GM18951 (cell line): ENCODE data around the gene TENM4.

Experiments
- POLR2A ChIP-seq: IDR thresholded peaks from 4 replicates; pipeline ENCODE4 v1.6.1; 2011; ENCODE audit warnings: mild to moderate bottlenecking; ENCODE audit not compliant: insufficient read length, insufficient read depth; ENCODE audit errors: extremely low read depth
- in situ Hi-C: fragments of 300-500 bp; cut with MboI; formaldehyde crosslinking; loops from one replicate; pipeline ENCODE4 v1.12.0; 2022; ENCODE audit warnings: low sequenced_read_pairs, mixed read lengths, inconsistent platforms; ENCODE audit not compliant: unreplicated experiment

The TENM4 gene

DNA sequence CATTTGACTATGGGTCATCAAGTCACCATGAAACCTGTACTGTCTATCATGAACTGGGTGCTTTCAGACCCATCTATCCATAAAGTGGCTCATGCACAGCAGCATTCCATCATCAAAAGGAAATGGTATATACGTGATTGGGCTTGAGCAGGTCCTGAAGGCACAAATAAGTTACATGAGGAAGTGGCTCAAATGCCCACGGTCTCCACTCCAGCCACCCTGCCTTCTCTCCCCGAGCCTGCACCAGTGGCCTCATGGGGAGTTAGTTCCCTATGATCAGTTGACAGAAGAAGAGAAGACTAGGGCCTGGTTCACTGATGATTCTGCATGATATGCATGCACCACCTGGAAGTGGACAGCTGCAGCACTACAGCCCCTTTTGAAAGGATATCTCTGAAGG lies 312.5 kb downstream of the TENM4 start:
- no peak for TF ChIP-seq POLR2A
- in situ Hi-C loops = no loop called here

DNA sequence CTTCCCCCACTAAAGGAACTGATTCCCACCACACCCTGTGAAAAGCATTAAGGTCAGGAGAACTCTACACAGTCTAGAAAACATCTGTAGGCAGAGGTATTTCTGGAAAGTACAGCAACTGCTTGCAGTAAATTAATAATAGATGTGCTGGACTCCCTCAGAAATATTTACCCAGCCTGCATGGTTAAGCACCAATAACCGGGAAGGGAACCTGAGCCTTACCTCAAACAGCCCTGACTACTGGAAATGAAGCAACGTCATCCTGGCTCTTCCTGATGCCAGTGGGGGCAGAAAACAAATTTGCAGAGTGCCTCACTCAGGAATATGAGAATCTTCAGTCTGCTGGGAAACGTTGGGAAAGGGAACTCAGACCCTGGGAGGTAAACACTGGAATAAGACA lies 318.1 kb downstream of the TENM4 start:
- in situ Hi-C loops = no loop called here
- no peak for TF ChIP-seq POLR2A

DNA sequence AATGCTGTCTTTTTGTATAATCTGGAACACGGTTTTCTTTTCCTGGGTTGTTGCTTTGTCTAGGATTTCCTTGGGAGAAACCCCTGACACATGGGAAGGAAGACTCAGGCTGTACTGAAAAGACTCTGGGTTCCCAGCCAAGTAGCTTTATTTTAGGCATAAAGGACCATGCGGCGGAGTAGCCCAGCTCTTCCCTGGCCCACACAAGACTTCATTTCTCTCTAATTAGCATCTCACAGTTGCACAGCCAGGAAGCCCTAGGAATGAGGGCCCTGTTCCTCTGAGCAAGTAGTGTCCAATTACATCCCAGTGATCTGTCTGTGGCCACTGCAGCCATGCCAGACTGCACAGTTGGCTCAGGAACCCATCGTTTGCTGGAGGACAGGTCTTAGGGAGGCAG lies 319.5 kb downstream of the TENM4 start:
- no peak for TF ChIP-seq POLR2A
- in situ Hi-C loops = no loop called here

DNA sequence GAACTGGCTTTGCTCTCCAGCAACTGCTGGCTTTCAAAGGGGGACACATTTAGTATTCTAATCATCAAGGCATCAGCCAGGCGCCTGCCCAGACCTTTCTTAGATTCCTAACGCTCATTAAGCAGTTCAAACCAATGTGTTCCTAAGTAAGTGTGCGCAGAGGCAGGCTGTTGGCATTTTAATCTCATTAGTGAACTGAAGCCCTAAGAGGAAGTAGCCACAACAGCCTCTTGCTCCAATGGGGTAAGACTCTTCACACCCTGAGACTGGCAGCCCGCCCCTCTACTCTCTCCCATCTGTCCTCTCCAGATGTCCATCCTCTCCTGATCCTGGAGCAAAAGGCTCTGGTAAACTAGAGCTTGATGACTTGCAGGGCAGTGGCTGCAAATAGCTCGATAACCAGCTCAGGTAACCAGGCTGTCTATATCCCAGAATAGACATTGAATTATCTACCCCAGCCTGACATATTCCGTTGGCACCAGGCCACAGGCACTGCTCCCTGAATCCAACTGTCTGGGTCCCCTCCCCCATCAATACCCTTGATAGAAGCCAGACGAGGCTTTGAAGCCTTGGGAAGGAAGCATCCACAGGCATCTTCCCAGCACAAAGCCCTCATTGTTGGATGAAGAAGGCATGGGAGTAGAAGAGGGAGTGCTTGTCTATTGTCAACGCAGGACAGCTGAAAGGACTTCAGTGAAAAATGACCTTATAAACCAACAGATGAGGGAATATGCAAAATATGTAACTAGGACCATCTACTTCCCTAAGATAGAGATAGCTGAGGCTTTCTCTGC lies 321.1 kb downstream of the TENM4 start:
- in situ Hi-C loops = no loop called here
- TF ChIP-seq POLR2A = no peak

DNA sequence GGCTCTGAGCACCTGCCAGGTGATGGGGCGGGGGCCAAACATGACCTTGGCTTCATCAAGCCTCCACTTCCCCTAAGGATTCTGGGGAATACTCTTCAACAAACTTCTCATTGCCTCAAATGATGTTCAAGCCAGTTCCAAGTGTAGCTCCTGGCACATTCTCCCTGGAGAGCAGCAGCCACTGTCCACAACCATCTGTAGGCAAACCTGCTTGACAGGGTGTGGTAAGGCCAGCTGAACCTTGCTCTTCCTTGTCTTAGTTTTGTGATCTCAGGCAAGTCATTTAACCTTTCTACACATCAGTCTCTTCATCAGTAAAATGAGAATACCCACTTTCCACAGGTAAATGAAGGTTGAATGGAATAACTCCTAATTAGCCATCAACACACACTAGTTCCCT lies 323.3 kb downstream of the TENM4 start:
- in situ Hi-C loops = no loop called here
- no peak for TF ChIP-seq POLR2A

DNA sequence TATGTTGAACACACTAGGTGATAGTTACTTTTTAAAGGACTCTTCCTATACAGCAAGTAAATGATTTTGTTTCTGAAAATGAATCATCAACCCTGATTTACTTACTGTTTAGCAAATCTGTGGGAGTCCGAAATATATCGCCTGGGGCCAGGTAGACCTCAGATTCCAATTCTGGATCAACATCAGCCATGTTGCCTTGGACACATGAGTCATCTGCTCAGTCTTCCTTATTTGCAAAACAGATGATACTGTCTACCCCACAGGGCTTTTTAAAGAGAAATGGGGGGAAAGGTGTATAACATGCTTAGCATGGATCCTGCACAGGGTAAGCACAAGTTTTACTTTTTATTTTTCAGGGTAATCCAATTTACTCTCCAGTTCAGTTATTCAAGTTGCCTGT lies 324.2 kb downstream of the TENM4 start:
- in situ Hi-C loops = no loop called here

DNA sequence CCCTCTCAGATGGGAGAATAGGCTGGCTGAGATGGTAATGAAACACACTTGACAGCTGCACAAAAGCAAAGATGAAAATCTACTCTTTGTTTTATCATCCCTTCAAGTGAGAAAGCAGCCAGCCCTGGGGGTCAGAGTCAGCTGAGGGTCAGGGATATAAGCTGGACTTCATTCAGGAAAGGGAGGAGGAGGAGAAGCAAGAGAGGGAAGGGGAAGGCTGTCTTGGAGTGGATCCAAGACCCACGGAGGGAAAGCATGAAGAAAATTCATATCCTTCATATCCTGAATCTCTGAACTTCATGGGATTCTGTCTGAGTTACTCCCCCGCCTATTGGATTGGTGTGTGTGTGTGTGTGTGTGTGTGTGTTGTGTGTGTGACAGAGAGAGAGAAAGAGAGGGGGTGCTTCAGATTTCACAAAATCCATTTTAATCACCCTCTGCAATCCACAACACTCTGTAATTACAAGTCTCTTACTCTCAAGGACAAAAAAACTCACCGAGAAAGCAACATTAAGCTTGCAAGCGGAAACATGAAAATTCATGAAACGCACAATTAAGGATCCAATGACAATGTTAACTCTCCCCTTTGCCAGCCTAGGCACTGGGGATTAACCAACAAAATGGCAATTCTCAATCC lies 327.7 kb downstream of the TENM4 start:
- in situ Hi-C loops = no loop called here

More for the DNA sequence above, 324.2 kb downstream of the TENM4 start:
- no peak for TF ChIP-seq POLR2A

DNA sequence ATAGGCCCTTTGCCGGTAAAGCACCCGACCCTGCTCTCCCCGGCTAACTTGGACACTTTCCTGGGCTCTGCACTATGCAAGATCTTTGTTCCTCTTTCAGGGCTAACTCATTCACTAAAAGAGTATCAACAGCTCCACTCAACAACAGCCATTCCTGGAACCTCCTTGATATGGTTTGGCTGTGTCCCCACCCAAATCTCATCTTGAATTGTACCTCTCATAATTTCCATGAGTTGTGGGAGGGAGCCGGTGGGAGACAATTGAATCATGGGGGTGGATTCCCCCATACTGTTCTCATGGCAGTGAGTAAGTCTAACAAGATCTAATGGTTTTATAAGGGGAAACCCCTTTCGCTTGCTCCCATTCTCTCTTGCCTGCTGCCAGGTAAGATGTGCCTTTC lies 330.0 kb downstream of the TENM4 start:
- in situ Hi-C loops = no loop called here
- TF ChIP-seq POLR2A = no peak

More for the DNA sequence above, 327.7 kb downstream of the TENM4 start:
- no peak for TF ChIP-seq POLR2A

DNA sequence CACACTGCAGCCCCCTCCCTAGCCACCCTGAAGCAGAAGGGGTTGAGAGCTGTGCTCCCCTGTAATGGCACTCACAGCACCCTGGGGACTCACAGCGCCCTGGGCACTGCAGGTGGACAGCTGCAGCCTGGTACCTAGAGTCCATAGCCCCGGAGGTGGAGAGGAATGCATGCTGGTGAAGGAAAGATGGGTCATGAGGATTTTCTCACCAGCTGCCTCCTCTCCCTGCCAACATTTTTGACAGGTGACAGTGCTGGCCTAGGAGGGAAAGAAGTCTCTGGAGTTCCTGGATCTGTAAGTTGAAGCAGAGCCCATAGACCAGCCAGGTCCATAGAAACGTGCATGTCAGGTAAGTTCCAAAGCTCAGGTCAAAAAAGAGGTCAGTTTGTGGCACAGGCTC lies 330.5 kb downstream of the TENM4 start:
- in situ Hi-C loops = no loop called here
- no peak for TF ChIP-seq POLR2A

DNA sequence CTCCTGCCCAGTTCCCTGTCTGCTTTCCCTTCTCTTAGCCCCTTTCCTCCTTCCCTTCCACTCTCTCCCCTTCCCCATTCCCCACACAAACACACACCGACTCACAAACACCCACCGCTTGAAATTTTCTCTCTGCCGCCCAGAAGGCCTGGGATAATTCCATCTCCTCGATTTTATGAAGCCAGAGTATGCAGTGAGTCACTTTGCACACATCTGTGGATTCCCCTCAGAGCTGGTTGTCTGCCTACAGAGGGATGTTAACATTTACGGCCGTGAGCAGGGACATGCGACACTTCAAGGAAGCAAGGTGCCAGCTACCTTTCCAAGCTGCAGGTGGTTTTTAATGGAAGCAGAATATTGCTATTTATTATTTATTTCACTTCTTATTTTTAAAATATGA lies 332.0 kb downstream of the TENM4 start:
- no peak for TF ChIP-seq POLR2A
- in situ Hi-C loops = no loop called here

DNA sequence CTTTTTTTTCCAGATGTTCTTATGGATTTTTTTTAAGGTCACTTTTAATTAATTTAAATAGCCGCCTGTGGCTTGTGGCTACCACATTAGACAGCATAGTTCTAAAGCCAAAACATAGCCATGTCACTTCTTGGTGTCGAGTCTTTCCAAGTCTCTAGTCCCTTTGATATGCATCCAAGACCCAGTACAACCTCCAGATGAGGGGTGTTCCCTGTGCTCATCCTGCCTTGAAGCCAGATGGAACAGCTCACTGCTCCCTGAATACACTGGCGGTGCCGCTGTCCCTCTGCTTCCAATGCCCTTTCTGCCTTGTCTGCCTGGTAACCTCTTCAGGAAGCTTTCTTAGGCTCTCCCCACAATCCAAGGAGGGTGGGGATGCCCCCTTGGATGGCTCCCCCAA lies 338.0 kb downstream of the TENM4 start:
- in situ Hi-C loops = no loop called here
- no peak for TF ChIP-seq POLR2A

DNA sequence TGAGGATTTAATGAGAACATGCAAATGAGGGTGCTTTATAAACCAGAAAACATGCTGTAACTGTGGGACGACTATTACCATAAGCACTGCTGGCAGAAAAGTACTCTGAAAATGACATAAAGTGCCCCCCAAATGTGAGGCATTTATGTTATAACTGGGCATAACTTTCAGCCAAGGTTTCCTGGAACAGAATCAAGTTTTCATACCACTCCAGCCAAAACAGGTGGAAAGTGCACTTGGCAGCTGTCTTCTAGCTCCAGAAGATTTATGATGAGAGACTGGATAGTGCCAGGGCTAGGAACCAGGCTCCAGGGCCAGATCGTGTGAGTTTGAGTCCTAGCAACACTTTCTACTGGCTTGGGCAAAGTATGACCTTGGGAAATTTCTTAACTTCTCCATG lies 339.2 kb downstream of the TENM4 start:
- no peak for TF ChIP-seq POLR2A
- in situ Hi-C loops = no loop called here

DNA sequence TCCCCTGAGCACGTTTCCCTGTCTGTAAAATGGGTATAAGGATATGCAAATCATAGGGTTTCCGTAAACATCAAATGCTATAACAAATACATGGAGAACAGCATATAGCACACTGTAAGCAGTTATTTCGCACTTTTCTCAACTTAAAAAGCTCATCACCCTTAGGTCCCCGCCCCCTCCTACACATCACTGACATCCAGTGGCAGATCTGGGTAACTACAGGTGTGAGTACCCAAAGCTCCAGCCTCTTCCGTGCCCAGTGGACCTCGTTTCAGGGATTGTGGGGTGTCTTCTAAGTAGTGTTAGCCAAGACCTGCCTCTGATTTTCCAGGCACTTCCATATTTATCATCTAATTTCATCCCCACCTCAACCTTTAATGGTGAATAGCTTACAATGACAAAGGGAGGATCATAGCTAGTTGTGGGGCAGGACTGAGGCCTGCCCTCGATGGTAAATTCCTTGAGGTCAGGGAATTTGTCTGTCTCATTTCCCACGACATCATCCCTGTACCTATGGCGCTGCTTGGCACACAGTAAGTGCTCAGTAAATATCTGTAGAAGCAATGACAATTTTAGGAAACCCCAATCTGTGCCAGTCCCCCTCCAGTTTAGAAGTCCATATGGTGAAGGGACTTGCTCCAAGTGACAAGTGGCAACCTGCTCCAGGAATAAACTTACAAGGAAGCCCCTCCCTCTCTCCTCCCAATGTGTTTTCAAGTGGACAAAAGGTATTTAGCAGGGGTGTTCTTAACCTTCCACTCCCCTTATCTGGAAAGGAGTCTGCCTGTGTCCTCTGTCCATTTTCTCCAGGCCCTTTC lies 340.5 kb downstream of the TENM4 start:
- in situ Hi-C loops = no loop called here
- no peak for TF ChIP-seq POLR2A
